GM18951 (cell line): ENCODE measurements around the gene HES1.

Experiments
- POLR2A ChIP-seq: IDR thresholded peaks from 4 replicates; pipeline ENCODE4 v1.6.1; 2011; ENCODE audit warnings: mild to moderate bottlenecking; ENCODE audit not compliant: insufficient read length, insufficient read depth; ENCODE audit errors: extremely low read depth
- in situ Hi-C: fragments of 300-500 bp; cut with MboI; formaldehyde crosslinking; loops from one replicate; pipeline ENCODE4 v1.12.0; 2022; ENCODE audit warnings: low sequenced_read_pairs, mixed read lengths, inconsistent platforms; ENCODE audit not compliant: unreplicated experiment

HES1 gene

DNA sequence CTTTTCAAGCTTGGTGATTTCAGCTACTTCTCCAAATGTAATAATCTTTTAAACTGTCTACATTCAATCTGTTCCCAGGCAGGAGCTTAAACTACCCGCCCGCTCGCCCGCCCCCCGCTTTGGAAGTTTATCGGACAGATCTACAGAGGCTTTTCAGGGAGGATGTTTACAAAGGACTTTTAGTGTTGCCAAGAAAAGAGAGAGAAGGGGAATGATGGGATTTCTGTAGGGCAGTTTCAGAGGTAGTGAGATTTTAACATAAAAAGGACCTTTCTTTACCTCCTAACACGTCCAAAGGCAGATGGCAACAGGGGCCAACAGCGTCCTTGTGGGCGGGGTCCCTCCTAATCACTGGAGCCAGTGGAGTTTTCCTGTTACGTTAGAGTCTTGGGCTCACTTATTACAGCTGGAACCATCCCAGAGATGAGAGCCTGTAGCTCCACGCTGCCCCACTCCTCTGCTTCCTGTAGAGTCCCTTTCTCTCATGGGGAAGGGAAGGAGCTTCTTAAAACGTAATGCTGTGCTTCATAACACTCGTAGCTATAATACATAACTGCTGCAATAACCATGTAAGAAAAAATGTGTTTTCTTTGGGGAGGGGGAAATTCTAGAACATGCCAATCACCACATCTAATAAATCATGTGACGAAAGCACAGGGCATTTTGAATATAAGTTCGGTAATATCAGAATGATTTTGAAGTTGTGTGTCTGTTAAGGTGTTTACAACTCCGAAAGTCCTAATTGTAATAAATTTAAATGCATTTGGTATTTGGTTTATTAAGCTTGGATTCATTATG is 30.9 kb downstream of the HES1 start:
- in situ Hi-C loops = no loop called here
- TF ChIP-seq POLR2A = no peak

DNA sequence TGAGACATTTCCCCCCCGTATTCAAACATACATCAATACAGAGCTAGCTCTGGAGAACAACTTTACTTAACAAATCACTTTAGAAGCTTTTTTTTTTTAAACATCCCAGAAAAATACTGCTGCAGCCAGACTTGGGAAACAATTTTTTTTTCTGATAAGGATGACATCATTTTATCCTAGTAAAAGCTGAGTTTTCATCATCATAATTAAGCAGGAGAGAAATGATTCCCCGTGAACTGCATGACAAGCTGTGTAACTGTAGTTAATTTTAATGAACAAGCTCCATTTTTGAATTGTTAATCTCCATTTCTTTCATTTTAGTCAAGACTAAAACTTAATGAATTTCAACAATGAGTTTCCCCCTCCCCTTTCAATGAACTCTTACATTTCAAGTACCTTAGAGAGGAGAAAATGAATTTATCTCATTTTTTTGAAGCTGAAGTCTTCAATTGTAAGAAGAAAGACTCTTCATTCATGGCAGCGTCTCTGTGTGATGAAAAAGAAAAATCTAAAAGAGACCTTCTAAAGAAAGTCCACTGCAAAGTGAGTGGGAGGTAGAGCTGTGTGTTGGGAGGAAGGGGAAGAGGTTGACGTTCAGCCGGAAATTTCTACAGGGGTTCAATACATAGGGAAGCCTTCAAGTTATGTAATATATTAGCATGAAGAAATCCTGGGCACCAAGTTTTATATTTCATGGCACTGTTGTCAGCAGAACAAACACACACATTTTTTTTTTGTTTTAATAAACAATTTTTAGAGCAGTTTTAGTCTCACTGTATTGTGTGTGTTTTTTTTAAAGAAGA is 31.7 kb downstream of the HES1 start:
- no peak for TF ChIP-seq POLR2A
- in situ Hi-C loops = no loop called here

DNA sequence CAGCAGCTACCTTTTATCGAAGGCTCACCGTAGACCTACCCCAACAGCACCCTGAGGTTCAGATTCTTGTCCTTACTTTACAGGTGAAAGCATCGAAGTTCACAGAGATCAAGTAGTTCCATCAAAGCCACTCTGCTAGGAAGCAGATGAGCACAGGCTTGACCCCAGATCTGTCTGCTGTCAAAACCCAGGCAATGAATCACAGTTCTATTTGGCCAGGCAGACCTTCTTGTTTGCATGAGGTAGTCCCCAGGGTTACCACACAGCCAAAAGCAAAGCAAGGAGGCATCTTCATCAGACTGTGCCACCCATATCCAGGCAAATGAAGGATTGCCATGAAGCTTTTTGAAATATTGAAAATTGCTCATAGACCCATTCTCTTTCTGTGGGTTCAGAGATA is 33.0 kb downstream of the HES1 start:
- in situ Hi-C loops = no loop called here
- no peak for TF ChIP-seq POLR2A

GRCh38 chr3:194169595-194169994 is 33.6 kb downstream of the HES1 start:
- in situ Hi-C loops = no loop called here
- no peak for TF ChIP-seq POLR2A

GRCh38 chr3:194170793-194171192 is 34.8 kb downstream of the HES1 start:
- no peak for TF ChIP-seq POLR2A
- in situ Hi-C loops = no loop called here

GRCh38 chr3:194174406-194174805 is 38.5 kb downstream of the HES1 start:
- in situ Hi-C loops = no loop called here
- no peak for TF ChIP-seq POLR2A

DNA sequence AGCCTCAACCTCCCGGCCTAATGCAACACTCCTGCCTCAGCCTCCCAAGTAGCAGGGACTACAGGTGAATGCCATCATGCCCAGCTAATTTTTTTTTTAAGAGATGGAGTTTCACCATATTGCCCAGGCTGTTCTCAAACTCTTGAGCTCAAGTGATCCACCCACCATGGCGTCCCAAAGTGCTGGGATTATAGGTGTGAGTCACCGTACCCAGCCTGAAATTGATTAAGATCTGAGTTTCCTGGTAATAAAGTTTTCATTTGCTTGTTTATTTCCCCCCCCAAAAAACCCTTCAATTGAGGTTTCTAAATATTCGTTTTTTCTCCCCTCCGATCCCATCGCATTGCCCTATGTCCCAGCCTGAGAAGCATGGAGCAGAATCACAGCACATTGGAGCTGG is 39.0 kb downstream of the HES1 start:
- in situ Hi-C loops = no loop called here

GRCh38 chr3:194176274-194176991 is 40.5 kb downstream of the HES1 start:
- TF ChIP-seq POLR2A = no peak
- in situ Hi-C loops = no loop called here

More for the DNA sequence above, 39.0 kb downstream of the HES1 start:
- no peak for TF ChIP-seq POLR2A

DNA sequence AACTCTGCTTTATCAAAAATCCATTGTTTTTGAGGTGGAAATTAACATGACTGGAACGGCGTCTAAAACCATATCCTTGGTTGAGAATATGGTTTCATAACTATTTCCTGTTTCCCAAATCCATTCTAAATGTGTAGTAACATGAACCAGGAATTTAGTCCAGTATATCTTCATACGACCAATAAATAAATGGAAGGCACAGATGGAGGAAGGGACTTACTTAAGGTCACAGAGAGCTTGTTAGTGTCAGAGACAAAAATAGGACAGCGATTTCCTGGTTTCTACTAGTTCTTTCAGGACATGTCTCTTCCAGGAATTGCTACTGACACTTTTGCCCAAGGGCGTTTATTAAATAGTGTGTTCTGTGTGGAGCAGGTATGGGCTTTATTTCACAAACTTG is 41.2 kb downstream of the HES1 start:
- no peak for TF ChIP-seq POLR2A
- in situ Hi-C loops = no loop called here

GRCh38 chr3:194178128-194178527 is 42.2 kb downstream of the HES1 start:
- in situ Hi-C loops = no loop called here
- no peak for TF ChIP-seq POLR2A

DNA sequence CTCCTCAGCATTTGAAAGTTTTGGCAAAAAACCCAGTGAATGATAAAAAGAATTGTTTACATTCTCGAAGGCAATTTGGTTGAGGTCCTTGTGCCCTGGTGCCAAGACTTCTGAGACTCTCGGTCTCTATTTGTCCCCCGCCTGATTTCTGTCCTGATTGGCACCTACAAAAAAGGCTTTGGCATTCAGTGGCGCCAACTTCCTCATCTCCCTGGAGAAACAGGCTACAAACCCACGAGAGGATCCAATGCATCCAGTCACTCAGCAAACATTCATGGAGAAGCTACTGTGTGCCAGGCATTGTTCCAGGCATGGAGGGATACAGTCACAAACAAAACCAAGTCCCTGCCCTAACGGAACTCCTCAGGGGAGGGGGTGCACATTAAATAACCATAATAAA is 42.7 kb downstream of the HES1 start:
- TF ChIP-seq POLR2A = no peak
- in situ Hi-C loops = no loop called here

DNA sequence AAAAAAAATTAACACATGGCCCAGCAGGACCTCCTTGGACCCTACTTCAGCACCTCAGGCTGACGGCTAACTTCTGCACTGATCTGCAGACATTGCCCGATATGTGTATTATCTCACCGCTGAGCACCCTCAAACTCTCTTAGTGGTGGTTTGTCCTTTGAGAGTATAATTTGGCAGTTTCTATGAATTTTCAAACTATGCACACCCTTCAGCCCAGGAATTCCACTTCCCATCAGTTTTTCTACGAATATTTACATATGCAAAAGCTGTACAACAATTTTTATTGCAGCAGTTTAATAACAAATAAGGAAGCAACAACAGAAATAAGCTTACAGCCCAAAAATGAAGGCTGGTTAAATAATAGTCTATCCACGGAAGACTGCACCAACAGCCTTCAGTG is 44.6 kb downstream of the HES1 start:
- in situ Hi-C loops = no loop called here
- no peak for TF ChIP-seq POLR2A
